ENCODE measurements around the gene XXYLT1. TPM values are rescaled to one million over a fixed set of nuclear protein-coding genes. Genes with fewer than 3 reads are reported as not detected.

Gene XXYLT1
- polyA plus RNA-seq, 6 donors from 2014 or later = 1.7 to 3.7 (median 3.6) TPM; not detected in 1

- Mint-ChIP-seq H3K27ac (peak overlapping the region in 1 of 6 donors; percentile 65), H3K9me3 (peaks cover 0 to 3% (median 0%) of the 10 kb centered on the region in 7 donors), H3K4me1 (peaks cover 8 to 17% (median 15%) of the 10 kb centered on the region in 3 donors), H3K27me3 (peaks cover 0 to 8% (median 0%) of the 10 kb centered on the region in 3 donors), H3K4me3 (no peak overlapping the region), H3K36me3 (no peaks in the 10 kb centered on the region)
- ATAC-seq (ENCODE audit: low read depth in 2 of 2) = no peak
- no peak for DNase-seq
These were observed 236.4 kb downstream of the XXYLT1 start for GRCh38 chr3:195034541-195034940.

- peak overlapping the region in 2 of 6 donors; percentile 59 to 65 for H3K27ac Mint-ChIP-seq
These were observed 236.9 kb downstream of the XXYLT1 start for GRCh38 chr3:195034101-195034500.

GRCh38 chr3:195033531-195034091 lies 237.3 kb downstream of the XXYLT1 start:
- H3K4me3 Mint-ChIP-seq = peak overlapping the region in 1 of 8 donors; percentile 26
- H3K9me3 Mint-ChIP-seq = peaks cover 0 to 3% (median 0%) of the 10 kb centered on the region in 7 donors
- no peak for DNase-seq
- no peaks in the 10 kb centered on the region for H3K36me3 Mint-ChIP-seq
- H3K27ac Mint-ChIP-seq = peak overlapping the region in 3 of 6 donors; percentile 40 to 69 (median 62)
- ATAC-seq (ENCODE audit: low read depth in 2 of 2) = peak in 1 of 2 donors; percentile 67
- peaks cover 5 to 13% (median 13%) of the 10 kb centered on the region in 3 donors for H3K4me1 Mint-ChIP-seq
- H3K27me3 Mint-ChIP-seq = peaks cover 0 to 12% (median 0%) of the 10 kb centered on the region in 3 donors

More at GRCh38 chr3:195034101-195034500, 236.9 kb downstream of the XXYLT1 start:
- Mint-ChIP-seq H3K9me3 (peaks cover 0 to 3% (median 0%) of the 10 kb centered on the region in 7 donors), H3K4me3 (no peak overlapping the region), H3K27me3 (peaks cover 0 to 12% (median 0%) of the 10 kb centered on the region in 3 donors), H3K36me3 (no peaks in the 10 kb centered on the region), H3K4me1 (peaks cover 5 to 13% (median 13%) of the 10 kb centered on the region in 3 donors)
- no peak for ATAC-seq (ENCODE audit: low read depth in 2 of 2)
- DNase-seq = no peak

GRCh38 chr3:195032955-195033354 lies 238.0 kb downstream of the XXYLT1 start:
- peaks cover 5 to 13% (median 13%) of the 10 kb centered on the region in 3 donors for H3K4me1 Mint-ChIP-seq
- peaks cover 0 to 5% (median 0%) of the 10 kb centered on the region in 3 donors for H3K27me3 Mint-ChIP-seq
- H3K36me3 Mint-ChIP-seq = no peaks in the 10 kb centered on the region
- peaks cover 0 to 3% (median 0%) of the 10 kb centered on the region in 7 donors for H3K9me3 Mint-ChIP-seq
- H3K27ac Mint-ChIP-seq = peak overlapping the region in 1 of 6 donors; percentile 17
- H3K4me3 Mint-ChIP-seq = no peak overlapping the region
- ATAC-seq (ENCODE audit: low read depth in 2 of 2) (no peak), DNase-seq (no peak)

DNA sequence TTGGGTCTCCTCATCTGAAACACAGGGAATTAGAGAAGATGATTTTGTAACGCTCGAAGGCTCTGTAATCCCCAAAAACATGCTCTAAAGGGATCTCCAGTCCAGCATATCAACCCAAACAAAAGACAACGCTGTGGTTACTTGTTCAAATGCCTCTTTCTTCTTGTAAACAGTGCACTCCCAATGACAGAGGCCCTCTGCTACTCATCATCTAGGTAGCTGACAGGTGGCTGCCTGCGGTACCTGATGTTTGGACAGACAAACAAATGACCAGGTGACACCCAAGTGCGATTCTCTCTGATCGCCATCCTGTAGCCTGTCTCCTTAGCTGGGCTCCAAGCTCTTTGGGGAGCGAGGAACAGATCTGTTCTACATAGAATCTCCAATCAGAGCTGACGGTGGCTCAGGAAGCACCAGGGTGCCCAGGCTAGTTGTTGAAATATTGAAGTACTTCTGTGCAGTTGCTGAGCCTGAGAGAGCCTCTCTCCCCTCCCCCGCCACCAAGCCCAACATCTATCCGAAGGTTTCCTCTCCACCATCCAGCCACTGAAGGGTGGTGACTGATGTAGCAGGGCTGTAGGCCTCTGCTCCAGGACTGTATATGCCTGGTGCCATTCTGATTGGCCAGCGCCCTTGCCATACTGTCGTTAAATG lies 238.7 kb downstream of the XXYLT1 start:
- Mint-ChIP-seq H3K36me3 (no peaks in the 10 kb centered on the region), H3K27ac (no peak overlapping the region), H3K27me3 (peaks cover 0 to 4% (median 0%) of the 10 kb centered on the region in 3 donors), H3K4me3 (no peak overlapping the region), H3K4me1 (peaks cover 5 to 13% (median 13%) of the 10 kb centered on the region in 3 donors), H3K9me3 (no peaks in the 10 kb centered on the region)
- DNase-seq (no peak), ATAC-seq (ENCODE audit: low read depth in 2 of 2) (no peak)

- Mint-ChIP-seq H3K9me3 (no peaks in the 10 kb centered on the region), H3K27me3 (peaks cover 0 to 4% (median 0%) of the 10 kb centered on the region in 3 donors), H3K27ac (no peak overlapping the region), H3K4me1 (peaks cover 5 to 13% (median 13%) of the 10 kb centered on the region in 3 donors), H3K36me3 (no peaks in the 10 kb centered on the region), H3K4me3 (no peak overlapping the region)
- no peak for DNase-seq
- no peak for ATAC-seq (ENCODE audit: low read depth in 2 of 2)
These were observed 239.4 kb downstream of the XXYLT1 start for GRCh38 chr3:195031574-195032003.

DNA sequence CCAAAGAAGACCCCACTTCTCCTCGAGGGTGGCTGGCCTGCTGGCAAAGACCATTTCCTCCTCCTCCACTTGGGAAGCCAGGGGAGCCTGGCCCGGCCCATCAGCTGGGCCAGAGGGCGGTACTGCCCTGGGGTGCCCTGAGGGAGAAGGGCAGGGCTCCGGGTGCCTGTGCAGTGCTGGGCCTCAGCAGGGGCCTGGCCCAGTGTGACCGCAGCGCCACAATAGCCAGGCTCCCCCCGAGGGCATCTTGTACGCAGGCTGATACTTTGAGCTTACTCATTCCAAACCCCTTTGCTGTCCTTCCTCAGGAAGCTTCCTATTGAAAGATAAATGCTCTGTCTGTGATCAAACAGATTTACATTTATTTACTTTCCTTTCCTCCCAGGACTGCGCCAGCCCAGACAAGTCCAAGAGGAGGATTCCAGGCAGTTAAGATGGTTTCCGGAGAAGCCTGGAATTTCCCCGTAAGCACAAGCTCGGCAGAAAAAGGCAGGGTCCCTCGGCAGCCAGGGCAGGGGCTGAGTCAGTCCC lies 240.1 kb downstream of the XXYLT1 start:
- Mint-ChIP-seq H3K27me3 (peaks cover 0 to 4% (median 0%) of the 10 kb centered on the region in 3 donors), H3K27ac (peak overlapping the region in 1 of 6 donors; percentile 22), H3K4me3 (no peak overlapping the region), H3K9me3 (no peaks in the 10 kb centered on the region), H3K4me1 (peaks cover 5 to 13% (median 13%) of the 10 kb centered on the region in 3 donors), H3K36me3 (no peaks in the 10 kb centered on the region)
- DNase-seq (no peak), ATAC-seq (ENCODE audit: low read depth in 2 of 2) (no peak)

GRCh38 chr3:195028877-195029606 lies 241.9 kb downstream of the XXYLT1 start:
- H3K27me3 Mint-ChIP-seq = peaks cover 0 to 4% (median 0%) of the 10 kb centered on the region in 3 donors
- peaks cover 14 to 19% (median 17%) of the 10 kb centered on the region in 3 donors for H3K4me1 Mint-ChIP-seq
- H3K4me3 Mint-ChIP-seq = no peak overlapping the region
- no peak for ATAC-seq (ENCODE audit: low read depth in 2 of 2)
- no peaks in the 10 kb centered on the region for H3K36me3 Mint-ChIP-seq
- H3K27ac Mint-ChIP-seq = no peak overlapping the region
- H3K9me3 Mint-ChIP-seq = peaks cover 0 to 3% (median 0%) of the 10 kb centered on the region in 7 donors
- DNase-seq = no peak

- ATAC-seq (ENCODE audit: low read depth in 2 of 2) (no peak), DNase-seq (no peak)
- Mint-ChIP-seq H3K4me3 (no peak overlapping the region), H3K9me3 (peaks cover 0 to 3% (median 0%) of the 10 kb centered on the region in 7 donors), H3K4me1 (peaks cover 6 to 12% (median 10%) of the 10 kb centered on the region in 3 donors), H3K36me3 (no peaks in the 10 kb centered on the region), H3K27me3 (peaks cover 0 to 4% (median 3%) of the 10 kb centered on the region in 3 donors), H3K27ac (no peak overlapping the region)
These were observed 245.1 kb downstream of the XXYLT1 start for GRCh38 chr3:195025884-195026200.

GRCh38 chr3:195025056-195025883 lies 245.7 kb downstream of the XXYLT1 start:
- ATAC-seq (ENCODE audit: low read depth in 2 of 2) (no peak), DNase-seq (no peak)
- Mint-ChIP-seq H3K27me3 (peaks cover 3 to 7% (median 6%) of the 10 kb centered on the region in 3 donors), H3K36me3 (no peaks in the 10 kb centered on the region), H3K4me1 (peaks cover 6 to 13% (median 10%) of the 10 kb centered on the region in 3 donors), H3K9me3 (peaks cover 0 to 4% (median 0%) of the 10 kb centered on the region in 7 donors), H3K27ac (no peak overlapping the region), H3K4me3 (no peak overlapping the region)

DNA sequence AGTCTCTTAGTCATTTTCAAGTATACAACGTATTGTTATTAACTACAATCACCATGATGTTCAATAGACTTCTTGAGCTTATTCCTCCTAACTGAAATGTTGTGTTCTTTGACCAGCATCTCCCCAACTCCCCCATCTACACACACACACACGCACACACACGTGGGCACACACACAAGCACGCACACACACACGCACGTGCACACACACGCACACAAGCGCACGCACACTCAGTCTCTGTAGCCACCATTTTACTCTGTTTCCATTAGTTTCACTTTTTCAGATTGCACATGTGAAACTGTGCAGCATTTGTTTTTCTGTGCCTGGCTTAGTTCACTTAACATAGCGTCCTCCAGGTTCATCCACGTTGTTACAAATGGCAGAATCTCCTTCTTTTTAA lies 247.0 kb downstream of the XXYLT1 start:
- H3K4me3 Mint-ChIP-seq = no peak overlapping the region
- DNase-seq (no peak), ATAC-seq (ENCODE audit: low read depth in 2 of 2) (no peak)

DNA sequence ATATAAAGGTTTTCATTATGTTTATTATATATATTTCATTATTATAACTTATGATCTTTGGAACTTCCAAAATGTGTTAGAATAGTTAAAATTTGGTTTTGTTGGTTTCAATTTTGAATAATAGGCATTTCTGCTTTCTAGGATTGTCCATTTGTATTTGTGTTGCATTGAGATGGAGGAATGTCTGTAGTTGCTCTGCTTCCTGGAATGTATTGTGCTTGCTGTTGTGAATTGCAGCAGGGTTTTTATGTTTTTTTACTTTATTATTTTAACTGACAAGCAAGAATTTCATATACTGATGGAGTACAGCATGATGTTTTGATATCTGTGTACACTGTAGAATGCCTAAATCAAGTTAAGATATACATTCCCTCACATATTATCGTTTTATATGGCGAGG lies 247.4 kb downstream of the XXYLT1 start:
- Mint-ChIP-seq H3K36me3 (no peaks in the 10 kb centered on the region), H3K27me3 (peaks cover 13 to 17% (median 16%) of the 10 kb centered on the region in 3 donors), H3K4me1 (peaks cover 6 to 14% (median 13%) of the 10 kb centered on the region in 3 donors), H3K4me3 (no peak overlapping the region), H3K9me3 (peaks cover 0 to 7% (median 0%) of the 10 kb centered on the region in 7 donors), H3K27ac (no peak overlapping the region)
- DNase-seq (no peak), ATAC-seq (ENCODE audit: low read depth in 2 of 2) (no peak)

More for the DNA sequence above, 247.0 kb downstream of the XXYLT1 start:
- Mint-ChIP-seq H3K4me1 (peaks cover 6 to 14% (median 13%) of the 10 kb centered on the region in 3 donors), H3K27ac (peak overlapping the region in 2 of 6 donors; percentile 43 to 82), H3K27me3 (peaks cover 11 to 15% (median 14%) of the 10 kb centered on the region in 3 donors), H3K9me3 (peaks cover 0 to 7% (median 0%) of the 10 kb centered on the region in 7 donors), H3K36me3 (no peaks in the 10 kb centered on the region)
